DND-41 (cell line): ENCODE measurements around the gene KDM5C.
"Not testable (repeated sequence)": the region's sequence is repeated elsewhere in the genome, so short reads cannot be mapped to it uniquely, and the experiment has no call there.

ENCODE experiments used
- ATAC-seq: fragments of 200-7000 bp; cut with Tn5 transposase; 3 replicates; pipeline ENCODE4 v1.9.1; 2021; ENCODE audit warnings: low read depth; ENCODE audit not compliant: insufficient read depth
- DNase-seq: peaks from one replicate; pipeline ENCODE4 v3.0.0-alpha.2; 2020
- H2AFZ ChIP-seq: 2 replicates; pipeline ENCODE4 v1.6.0; 2012; ENCODE audit warnings: low read depth, low read length
- H3K27ac ChIP-seq: 2 replicates; pipeline ENCODE4 v1.5.1; 2012; ENCODE audit warnings: low read length, inconsistent platforms
- H3K27me3 ChIP-seq: fragments of 200-600 bp; sonication (generic); 2 replicates; pipeline ENCODE4 v1.6.0; 2012; ENCODE audit warnings: low read length, mild to moderate bottlenecking, inconsistent platforms; ENCODE audit not compliant: insufficient read depth, poor library complexity
- H3K36me3 ChIP-seq: 2 replicates; pipeline ENCODE4 v1.5.1; 2012; ENCODE audit warnings: low read length, inconsistent platforms; ENCODE audit not compliant: insufficient read depth
- H3K4me1 ChIP-seq: 2 replicates; pipeline ENCODE4 v1.5.1; 2012; ENCODE audit warnings: mild to moderate bottlenecking, low read length; ENCODE audit not compliant: insufficient read depth
- H3K4me2 ChIP-seq: 2 replicates; pipeline ENCODE4 v1.6.0; 2012; ENCODE audit warnings: mild to moderate bottlenecking, moderate library complexity, low read length, inconsistent platforms; ENCODE audit not compliant: insufficient read depth
- H3K4me3 ChIP-seq, 2 experiments: fragments of 200-600 bp in 1 of 2; shearing (Covaris generic) in 1 of 2; 2 replicates each; pipeline ENCODE4 v1.5.1; 2012 to 2016; ENCODE audit warnings: inconsistent platforms in 2 of 2, low read length in 2 of 2, mild to moderate bottlenecking in 2 of 2, low read depth in 1 of 2, moderate library complexity in 1 of 2
- H3K79me2 ChIP-seq: 2 replicates; pipeline ENCODE4 v1.6.0; 2012; ENCODE audit warnings: low read length, inconsistent platforms; ENCODE audit not compliant: insufficient read depth
- H3K9ac ChIP-seq: 2 replicates; pipeline ENCODE4 v1.6.0; 2012; ENCODE audit warnings: low read depth, mild to moderate bottlenecking, inconsistent platforms, low read length, moderate library complexity
- H3K9me3 ChIP-seq: 2 replicates; pipeline ENCODE4 v1.5.1; 2012; ENCODE audit warnings: low read length, moderate library complexity, mild to moderate bottlenecking, inconsistent platforms; ENCODE audit not compliant: insufficient read depth, severe bottlenecking
- H4K20me1 ChIP-seq: 2 replicates; pipeline ENCODE4 v1.6.0; 2012; ENCODE audit warnings: low read length; ENCODE audit not compliant: insufficient read depth
- CTCF ChIP-seq: IDR thresholded peaks from 2 replicates; pipeline ENCODE4 v1.5.1; 2012; ENCODE audit warnings: borderline replicate concordance, low read length, moderate library complexity, mild to moderate bottlenecking; ENCODE audit not compliant: poor library complexity, severe bottlenecking; ENCODE audit errors: extremely low read depth
- EZH2 ChIP-seq: IDR thresholded peaks from 3 replicates; pipeline ENCODE4 v1.6.1; 2012; ENCODE audit warnings: borderline replicate concordance, low read depth, mild to moderate bottlenecking, moderate library complexity, low read length, inconsistent platforms; ENCODE audit not compliant: severe bottlenecking

The KDM5C gene

GRCh38 chrX:53166103-53166502 lies 58.9 kb downstream of the KDM5C start:
- no peak overlapping the region for H3K27ac ChIP-seq
- TF ChIP-seq CTCF (no peak), EZH2 (no peak)
- no peaks in the 10 kb centered on the region for H3K9me3 ChIP-seq
- no peak overlapping the region for H3K9ac ChIP-seq
- no peak overlapping the region for H2AFZ ChIP-seq
- DNase-seq: no peak
- H3K27me3 ChIP-seq: no peaks in the 10 kb centered on the region
- no peaks in the 10 kb centered on the region for H3K79me2 ChIP-seq
- no peaks in the 10 kb centered on the region for H3K4me1 ChIP-seq
- no peak overlapping the region for H3K4me2 ChIP-seq
- no peaks in the 10 kb centered on the region for H4K20me1 ChIP-seq
- no peaks in the 10 kb centered on the region for H3K36me3 ChIP-seq
- ATAC-seq: no peak
- no peak overlapping the region for H3K4me3 ChIP-seq

GRCh38 chrX:53164566-53164965 lies 60.4 kb downstream of the KDM5C start:
- not testable (repeated sequence) for H3K79me2 ChIP-seq, H2AFZ ChIP-seq, H3K9ac ChIP-seq, ATAC-seq, H3K4me3 ChIP-seq, H3K27me3 ChIP-seq, H4K20me1 ChIP-seq, H3K4me1 ChIP-seq, H3K4me2 ChIP-seq, H3K36me3 ChIP-seq, H3K27ac ChIP-seq, H3K9me3 ChIP-seq, DNase-seq

GRCh38 chrX:53163436-53163835 lies 61.6 kb downstream of the KDM5C start:
- Histone ChIP-seq H3K27ac (no peak overlapping the region), H2AFZ (no peak overlapping the region), H4K20me1 (no peaks in the 10 kb centered on the region), H3K9ac (no peak overlapping the region), H3K4me2 (no peak overlapping the region), H3K36me3 (no peaks in the 10 kb centered on the region), H3K79me2 (no peaks in the 10 kb centered on the region; the same call in 1 of the 2 replicates), H3K27me3 (no peaks in the 10 kb centered on the region), H3K4me1 (no peaks in the 10 kb centered on the region), H3K9me3 (no peaks in the 10 kb centered on the region), H3K4me3 (no peak overlapping the region)
- DNase-seq (no peak), ATAC-seq (no peak)
- TF ChIP-seq CTCF (no peak), EZH2 (no peak)

- H3K36me3 ChIP-seq: no peaks in the 10 kb centered on the region
- H3K4me3 ChIP-seq: no peak overlapping the region
- H3K79me2 ChIP-seq: no peaks in the 10 kb centered on the region; the same call in 1 of the 2 replicates
- no peak overlapping the region for H3K27ac ChIP-seq
- no peaks in the 10 kb centered on the region for H3K9me3 ChIP-seq
- ATAC-seq: no peak
- no peak overlapping the region for H2AFZ ChIP-seq
- H3K9ac ChIP-seq: no peak overlapping the region
- no peaks in the 10 kb centered on the region for H4K20me1 ChIP-seq
- H3K27me3 ChIP-seq: no peaks in the 10 kb centered on the region
- no peak overlapping the region for H3K4me2 ChIP-seq
- no peak for DNase-seq
- no peak for TF ChIP-seq EZH2
- TF ChIP-seq CTCF: no peak
- no peaks in the 10 kb centered on the region for H3K4me1 ChIP-seq
Measured at GRCh38 chrX:53160297-53160983, 64.6 kb downstream of the KDM5C start.
